ENCODE measurements around the gene SLC30A2.

Gene SLC30A2

DNA sequence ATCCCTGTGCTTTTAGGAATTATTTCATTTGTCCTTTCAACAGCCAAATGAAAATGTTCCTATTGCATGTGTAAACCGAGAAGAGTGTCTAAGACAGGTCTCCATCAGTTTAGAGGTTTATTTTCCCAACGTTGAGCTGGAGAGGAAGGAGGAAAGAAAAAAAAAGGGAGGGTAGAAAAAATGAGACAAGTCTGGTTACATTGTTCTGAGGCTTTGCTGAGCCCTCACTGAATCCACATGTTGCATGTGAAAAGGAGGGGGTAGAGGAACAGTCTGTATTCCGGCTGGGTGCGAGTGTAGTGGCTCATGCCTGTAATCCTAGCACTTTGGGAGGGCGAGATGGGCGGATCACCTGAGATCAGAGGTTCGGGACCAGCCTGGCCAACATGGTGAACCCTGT is 46.5 kb upstream of the SLC30A2 start:
- no peak overlapping the region for H3K4me2 ChIP-seq (ENCODE audit: low read length)
- H3K4me3 ChIP-seq (ENCODE audit: low read depth, low read length, poor library complexity, severe bottlenecking), result no peak overlapping the region
- H3K9ac ChIP-seq (ENCODE audit: low read length), result no peak overlapping the region
- no peaks in the 10 kb centered on the region for H3K9me3 ChIP-seq (ENCODE audit: low read length)
- no peaks in the 10 kb centered on the region for H3K27me3 ChIP-seq (ENCODE audit: insufficient read depth, low read length)
- no peak overlapping the region for H3K27ac ChIP-seq (ENCODE audit: low read depth, low read length, poor library complexity, severe bottlenecking)
- no peak for TF ChIP-seq EZH2 (IDR thresholded peaks at IDR 0.05; ENCODE audit: borderline replicate concordance, low read length)
- TF ChIP-seq, protein P1, sequence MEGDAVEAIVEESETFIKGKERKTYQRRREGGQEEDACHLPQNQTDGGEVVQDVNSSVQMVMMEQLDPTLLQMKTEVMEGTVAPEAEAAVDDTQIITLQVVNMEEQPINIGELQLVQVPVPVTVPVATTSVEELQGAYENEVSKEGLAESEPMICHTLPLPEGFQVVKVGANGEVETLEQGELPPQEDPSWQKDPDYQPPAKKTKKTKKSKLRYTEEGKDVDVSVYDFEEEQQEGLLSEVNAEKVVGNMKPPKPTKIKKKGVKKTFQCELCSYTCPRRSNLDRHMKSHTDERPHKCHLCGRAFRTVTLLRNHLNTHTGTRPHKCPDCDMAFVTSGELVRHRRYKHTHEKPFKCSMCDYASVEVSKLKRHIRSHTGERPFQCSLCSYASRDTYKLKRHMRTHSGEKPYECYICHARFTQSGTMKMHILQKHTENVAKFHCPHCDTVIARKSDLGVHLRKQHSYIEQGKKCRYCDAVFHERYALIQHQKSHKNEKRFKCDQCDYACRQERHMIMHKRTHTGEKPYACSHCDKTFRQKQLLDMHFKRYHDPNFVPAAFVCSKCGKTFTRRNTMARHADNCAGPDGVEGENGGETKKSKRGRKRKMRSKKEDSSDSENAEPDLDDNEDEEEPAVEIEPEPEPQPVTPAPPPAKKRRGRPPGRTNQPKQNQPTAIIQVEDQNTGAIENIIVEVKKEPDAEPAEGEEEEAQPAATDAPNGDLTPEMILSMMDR (IDR thresholded peaks at IDR 0.05; ENCODE audit: low read length), result no peak
- no peaks in the 10 kb centered on the region for H3K4me1 ChIP-seq (ENCODE audit: insufficient read depth, low read length, severe bottlenecking)
- H3F3A ChIP-seq (ENCODE audit: insufficient read depth, low read length), result no peaks in the 10 kb centered on the region
- H3K9me2 ChIP-seq (ENCODE audit: low read depth, low read length), result no peaks in the 10 kb centered on the region
- no peak overlapping the region for H2AFZ ChIP-seq (ENCODE audit: low read length)
- no peaks in the 10 kb centered on the region for H3K79me2 ChIP-seq (ENCODE audit: insufficient read depth, low read length)
- no peaks in the 10 kb centered on the region for H3K36me3 ChIP-seq (ENCODE audit: insufficient read depth, low read length)
- no peaks in the 10 kb centered on the region for H4K20me1 ChIP-seq (ENCODE audit: insufficient read depth, low read length)

DNA sequence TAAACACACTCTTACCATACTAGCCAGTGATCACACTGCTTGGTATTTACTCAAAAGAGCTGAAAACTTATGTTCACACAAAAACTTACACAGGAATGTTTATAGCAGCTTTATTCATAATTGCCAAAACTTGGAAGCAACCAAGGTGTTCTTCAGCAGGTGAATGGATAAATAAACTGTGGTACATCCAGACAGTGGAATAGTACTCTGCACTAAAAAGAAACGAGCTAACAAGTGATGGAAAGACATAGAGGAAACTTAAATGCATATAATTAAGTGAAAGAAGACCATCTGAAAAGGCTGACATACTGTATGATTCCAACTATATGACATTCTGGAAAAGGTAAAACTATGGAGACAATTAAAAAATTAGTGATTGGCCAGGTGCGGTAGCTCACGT is 45.0 kb upstream of the SLC30A2 start:
- H3K4me3 ChIP-seq (ENCODE audit: low read depth, low read length, poor library complexity, severe bottlenecking), result no peak overlapping the region
- no peaks in the 10 kb centered on the region for H3K79me2 ChIP-seq (ENCODE audit: insufficient read depth, low read length)
- no peaks in the 10 kb centered on the region for H3K27me3 ChIP-seq (ENCODE audit: insufficient read depth, low read length)
- H2AFZ ChIP-seq (ENCODE audit: low read length), result no peak overlapping the region
- no peak overlapping the region for H3K4me2 ChIP-seq (ENCODE audit: low read length)
- no peaks in the 10 kb centered on the region for H3F3A ChIP-seq (ENCODE audit: insufficient read depth, low read length)
- TF ChIP-seq EZH2 (IDR thresholded peaks at IDR 0.05; ENCODE audit: borderline replicate concordance, low read length), result no peak
- TF ChIP-seq, protein P1 (IDR thresholded peaks at IDR 0.05; ENCODE audit: low read length), result no peak
- H3K36me3 ChIP-seq (ENCODE audit: insufficient read depth, low read length), result no peaks in the 10 kb centered on the region
- H3K27ac ChIP-seq (ENCODE audit: low read depth, low read length, poor library complexity, severe bottlenecking), result no peak overlapping the region
- H4K20me1 ChIP-seq (ENCODE audit: insufficient read depth, low read length), result no peaks in the 10 kb centered on the region
- H3K9me2 ChIP-seq (ENCODE audit: low read depth, low read length), result no peaks in the 10 kb centered on the region
- H3K9ac ChIP-seq (ENCODE audit: low read length), result no peak overlapping the region
- no peaks in the 10 kb centered on the region for H3K9me3 ChIP-seq (ENCODE audit: low read length)
- H3K4me1 ChIP-seq (ENCODE audit: insufficient read depth, low read length, severe bottlenecking), result no peaks in the 10 kb centered on the region

DNA sequence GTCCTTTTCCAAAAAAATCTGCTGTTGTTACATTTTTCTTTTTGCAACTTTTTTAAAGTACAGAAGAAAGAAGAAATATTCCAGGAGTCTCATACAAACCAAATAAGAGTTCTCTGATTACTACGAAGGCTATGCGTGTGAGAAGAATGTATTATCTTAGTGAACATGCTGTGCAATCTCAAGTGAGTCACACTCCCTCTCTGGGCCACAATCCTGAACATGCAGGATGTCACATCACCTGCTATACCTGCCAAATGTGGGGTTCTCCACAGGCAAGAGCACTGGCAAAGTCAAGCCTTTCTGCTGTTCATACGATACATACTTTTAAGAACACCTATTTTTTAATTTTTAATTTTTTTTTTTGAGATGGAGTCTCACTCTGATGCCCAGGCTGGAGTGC is 43.2 kb upstream of the SLC30A2 start:
- Histone ChIP-seq H3K27me3 (ENCODE audit: insufficient read depth, low read length) (0 out of 2 replicates have a peak, but pooled peaks cover 13% of the 10 kb centered on the region), H3F3A (ENCODE audit: insufficient read depth, low read length) (no peaks in the 10 kb centered on the region), H3K9me2 (ENCODE audit: low read depth, low read length) (no peaks in the 10 kb centered on the region), H3K4me2 (ENCODE audit: low read length) (no peak overlapping the region), H3K9ac (ENCODE audit: low read length) (no peak overlapping the region), H3K79me2 (ENCODE audit: insufficient read depth, low read length) (no peaks in the 10 kb centered on the region), H3K4me3 (ENCODE audit: low read depth, low read length, poor library complexity, severe bottlenecking) (no peak overlapping the region), H3K4me1 (ENCODE audit: insufficient read depth, low read length, severe bottlenecking) (no peaks in the 10 kb centered on the region), H4K20me1 (ENCODE audit: insufficient read depth, low read length) (no peaks in the 10 kb centered on the region), H2AFZ (ENCODE audit: low read length) (no peak overlapping the region), H3K36me3 (ENCODE audit: insufficient read depth, low read length) (no peaks in the 10 kb centered on the region), H3K27ac (ENCODE audit: low read depth, low read length, poor library complexity, severe bottlenecking) (no peak overlapping the region), H3K9me3 (ENCODE audit: low read length) (no peaks in the 10 kb centered on the region)
- TF ChIP-seq EZH2 (IDR thresholded peaks at IDR 0.05; ENCODE audit: borderline replicate concordance, low read length), result no peak
- TF ChIP-seq, protein P1 (IDR thresholded peaks at IDR 0.05; ENCODE audit: low read length), result no peak

All from OCI-LY1 (cell line).